Heart right ventricle (tissue), 16 donors: ENCODE results near the gene CHRM2. TPM values are rescaled to one million over a fixed set of nuclear protein-coding genes. Genes with fewer than 3 reads are reported as not detected.
A peak's percentile ranks its signal among the peaks of the same experiment; 100 is the strongest.

Experiments
- ATAC-seq, 8 donors: fragments of 200-7000 bp; cut with Tn5 transposase; one replicate each; pipeline ENCODE4 v1.9.1; 2020; ENCODE audit warnings: mild to moderate bottlenecking in 8 of 8, moderate library complexity in 8 of 8, moderate number of reproducible peaks in 1 of 8
- DNase-seq, 2 donors: peaks; one replicate each; pipeline ENCODE4 v3.0.0-alpha.2; 2020
- H3K27ac ChIP-seq, 10 donors: fragments of 200-600 bp; sonication (generic) in 2 of 10; one replicate each; pipeline versions ENCODE4 v1.5.0 to v1.8.0; 2020 to 2022; ENCODE audit warnings: mild to moderate bottlenecking in 3 of 10
- H3K27me3 ChIP-seq, 7 donors: fragments of 200-600 bp; one replicate each; pipeline ENCODE4 v1.8.0; 2021 to 2022; ENCODE audit warnings: mild to moderate bottlenecking in 2 of 7
- H3K36me3 ChIP-seq, 9 donors: fragments of 200-600 bp; sonication (generic) in 1 of 9; one replicate each; pipeline versions ENCODE4 v1.5.0 to v1.8.0; 2020 to 2022; ENCODE audit warnings: mild to moderate bottlenecking in 2 of 9
- H3K4me1 ChIP-seq, 9 donors: fragments of 200-600 bp; sonication (generic) in 1 of 9; one replicate each; pipeline versions ENCODE4 v1.5.0 to v1.8.0; 2020 to 2022; ENCODE audit warnings: mild to moderate bottlenecking in 4 of 9
- H3K4me3 ChIP-seq, 10 donors: fragments of 200-600 bp; sonication (generic) in 2 of 10; one replicate each; pipeline versions ENCODE4 v1.5.0 to v1.8.0; 2020 to 2022; ENCODE audit warnings: mild to moderate bottlenecking in 7 of 10, moderate library complexity in 2 of 10
- H3K9me3 ChIP-seq, 11 donors: fragments of 200-600 bp in 10 of 11; sonication (generic) in 2 of 11; one replicate each; pipeline versions ENCODE4 v1.5.0 to v1.8.0; 2013 to 2022; ENCODE audit warnings: mild to moderate bottlenecking in 2 of 11, control low read depth in 1 of 11, moderate library complexity in 1 of 11
- WGBS, 2 donors: extraction: QIAGEN DNeasy Blood & Tissue Kit; methylation state at CpG; one replicate each; pipeline ENCODE4 v1.1.7; 2013; ENCODE audit warnings: inconsistent platforms in 1 of 2; 5-methylcytosine and 5-hydroxymethylcytosine counted together
- intact Hi-C, 10 donors: fragments of 100-400 bp; cut with DNase I; formaldehyde crosslinking; loops; one replicate each; pipeline versions ENCODE4 v1.11.1 to v1.14.2; 2022
- polyA plus RNA-seq, 2 donors: library from polyadenylated mRNA; stranded (reverse); fragments of 200-250 nt; gene quantifications; one replicate each; pipeline ENCODE4 v1.2.3, GENCODE V29; 2013
- total RNA-seq, 10 donors: library from RNA; stranded (reverse); fragmentation: NEBNext Ultra II Directional in 3 of 10; extraction: Animal tissue kit (Norgen Biotek cat#: 25700) in 3 of 10; gene quantifications; one replicate each; pipeline versions ENCODE4 v1.2.1 to v1.2.4, GENCODE V29; 2021 to 2023
- TF ChIP-seq, protein P1 (sequence below), 9 donors: fragments of 200-600 bp; sonication (generic) in 2 of 9; IDR thresholded peaks; one replicate each; pipeline versions ENCODE4 v1.5.0 to v1.8.0; 2021 to 2022; ENCODE audit warnings: antibody characterized with exemption in 9 of 9, mild to moderate bottlenecking in 5 of 9, moderate library complexity in 1 of 9
- donor health status: Arrhythmogenic right ventricular cardiomyopathy.
- donor health status: ischemic (EF 13 %, LVEDD 7.1; RV severe dilation, severe dysfunction).
- donor health status: healthy with polysubstance abuse.
- donor health status: DM: no; HTN: yes; CAD: no.
- donor health status: DM: no; HTN: no; CAD: no.
- donor health status: ischemic (EF 25% LVEDD 6.9; RV normal size, moderate dysfunction).
- donor health status: ischemic (EF 25% LVEDD 5.7; RV mildly dilated, moderate dysfunction).
- donor health status: healthy.
- donor health status: DM: yes; HTN: yes; CAD: no.
- donor health status: Ischemic cardiomyopathy.
- donor health status: ischemic (EF 35%, LVEDD 5.7; RV mildly dilated, moderate dysfunction).
- donor health status: nonischemic (EF 11% LVEDD 7.7; RV severe dilation, severe dysfunction).
- donor health status: DM: yes; HTN: yes; CAD: no.
- donor health status: PGD.
- donor health status: ischemic (EF 29% LVEDD 5.4; RV normal size, mild dysfunction).
- donor health status: nonischemic (EF 23%, LVEDD 6.1; RV moderate dilation, normal function).

CHRM2 gene
- total and polyA plus RNA-seq, 12 donors, result 11.7 to 108 (median 69.7) TPM

DNA sequence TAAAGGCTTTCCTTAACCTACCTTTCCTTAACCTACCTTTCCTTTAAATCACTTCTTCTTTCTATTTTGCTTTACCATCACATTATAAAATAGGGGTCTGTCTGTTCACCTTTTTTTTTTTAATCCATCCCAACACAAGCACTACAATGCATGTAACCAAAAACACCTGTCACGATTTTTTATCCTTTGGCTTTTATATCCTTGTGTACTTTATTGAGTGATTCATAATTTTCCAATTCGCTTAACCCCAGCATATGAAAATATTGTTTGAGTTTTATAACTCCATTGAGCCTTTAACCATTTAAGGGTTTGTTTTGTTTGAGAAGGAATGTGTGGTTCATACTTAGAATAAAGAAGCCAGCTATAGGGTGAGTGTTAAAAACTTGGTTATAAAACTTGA, 132.2 kb downstream of the CHRM2 start:
- DNase-seq, result no peak
- H3K27ac ChIP-seq, result peak overlapping the region in 1 of 10 donors; percentile 23
- 88% methylated on average over 2 of the region's 2 CpGs for WGBS, 2 donors
- no peaks in the 10 kb centered on the region for H3K36me3 ChIP-seq
- TF ChIP-seq, protein P1, sequence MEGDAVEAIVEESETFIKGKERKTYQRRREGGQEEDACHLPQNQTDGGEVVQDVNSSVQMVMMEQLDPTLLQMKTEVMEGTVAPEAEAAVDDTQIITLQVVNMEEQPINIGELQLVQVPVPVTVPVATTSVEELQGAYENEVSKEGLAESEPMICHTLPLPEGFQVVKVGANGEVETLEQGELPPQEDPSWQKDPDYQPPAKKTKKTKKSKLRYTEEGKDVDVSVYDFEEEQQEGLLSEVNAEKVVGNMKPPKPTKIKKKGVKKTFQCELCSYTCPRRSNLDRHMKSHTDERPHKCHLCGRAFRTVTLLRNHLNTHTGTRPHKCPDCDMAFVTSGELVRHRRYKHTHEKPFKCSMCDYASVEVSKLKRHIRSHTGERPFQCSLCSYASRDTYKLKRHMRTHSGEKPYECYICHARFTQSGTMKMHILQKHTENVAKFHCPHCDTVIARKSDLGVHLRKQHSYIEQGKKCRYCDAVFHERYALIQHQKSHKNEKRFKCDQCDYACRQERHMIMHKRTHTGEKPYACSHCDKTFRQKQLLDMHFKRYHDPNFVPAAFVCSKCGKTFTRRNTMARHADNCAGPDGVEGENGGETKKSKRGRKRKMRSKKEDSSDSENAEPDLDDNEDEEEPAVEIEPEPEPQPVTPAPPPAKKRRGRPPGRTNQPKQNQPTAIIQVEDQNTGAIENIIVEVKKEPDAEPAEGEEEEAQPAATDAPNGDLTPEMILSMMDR (IDR thresholded peaks at IDR 0.05), result no peak
- intact Hi-C loops, result no loop called here
- no peaks in the 10 kb centered on the region for H3K27me3 ChIP-seq
- ATAC-seq, result no peak
- H3K4me1 ChIP-seq, result peaks cover 0 to 39% (median 4%) of the 10 kb centered on the region in 9 donors
- H3K4me3 ChIP-seq, result no peak overlapping the region
- H3K9me3 ChIP-seq, result no peaks in the 10 kb centered on the region

DNA sequence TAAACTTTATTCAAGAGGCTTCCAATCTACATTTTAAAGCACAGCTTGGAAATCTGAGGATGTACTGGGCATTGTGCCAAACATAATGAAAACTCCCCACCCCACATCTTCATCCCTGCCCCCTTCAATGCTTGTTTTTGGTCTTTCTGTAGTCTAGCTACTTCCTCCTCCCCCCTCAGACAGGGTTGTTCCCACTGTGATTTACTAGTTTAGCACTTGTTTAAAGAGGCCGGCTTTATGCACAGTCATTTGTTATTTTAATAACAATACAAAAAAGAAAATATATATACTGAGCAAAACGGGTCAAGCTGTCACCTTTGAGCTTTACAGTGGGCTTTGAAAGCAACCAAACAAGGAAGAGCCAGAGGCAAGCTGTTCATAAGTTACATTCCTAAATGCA, 132.6 kb downstream of the CHRM2 start:
- intact Hi-C loops, result no loop called here
- peak overlapping the region in 2 of 10 donors; percentile 23 to 25 for H3K27ac ChIP-seq
- TF ChIP-seq, protein P1 (IDR thresholded peaks at IDR 0.05), result no peak
- peaks cover 0 to 43% (median 4%) of the 10 kb centered on the region in 9 donors for H3K4me1 ChIP-seq
- no peak overlapping the region for H3K4me3 ChIP-seq
- ATAC-seq (no peak), DNase-seq (no peak)
- no peaks in the 10 kb centered on the region for H3K36me3 ChIP-seq
- H3K27me3 ChIP-seq, result no peaks in the 10 kb centered on the region
- WGBS, 2 donors, result 21 to 35% methylated on average over 2 of the region's 2 CpGs
- H3K9me3 ChIP-seq, result no peaks in the 10 kb centered on the region

DNA sequence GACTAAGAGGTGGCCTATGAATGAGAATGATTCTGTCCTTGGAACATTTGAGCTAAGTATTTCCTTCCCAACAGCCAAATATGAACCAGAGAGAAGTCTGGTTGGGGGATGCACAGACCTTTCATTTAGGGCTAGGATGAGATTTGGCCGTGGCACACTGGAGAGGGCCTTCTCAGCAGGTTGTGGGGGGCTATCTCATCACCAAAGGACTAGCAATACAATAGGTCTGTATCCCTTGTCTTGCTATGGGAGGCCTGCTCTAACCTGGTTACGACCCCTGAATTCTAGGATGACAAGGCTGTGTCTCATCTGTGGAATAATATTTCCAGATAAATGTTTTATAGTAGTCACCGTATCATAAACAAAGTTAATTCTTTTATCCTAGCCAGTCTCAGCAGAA, 133.0 kb downstream of the CHRM2 start:
- intact Hi-C loops, result no loop called here
- WGBS, 2 donors, result 82 to 85% methylated on average over 3 of the region's 3 CpGs
- Histone ChIP-seq H3K36me3 (no peaks in the 10 kb centered on the region), H3K4me3 (no peak overlapping the region), H3K27me3 (no peaks in the 10 kb centered on the region), H3K9me3 (no peaks in the 10 kb centered on the region), H3K4me1 (peaks cover 0 to 43% (median 6%) of the 10 kb centered on the region in 9 donors), H3K27ac (peak overlapping the region in 2 of 10 donors; percentile 23 to 25)
- DNase-seq (no peak), ATAC-seq (no peak)
- TF ChIP-seq, protein P1 (IDR thresholded peaks at IDR 0.05), result no peak

DNA sequence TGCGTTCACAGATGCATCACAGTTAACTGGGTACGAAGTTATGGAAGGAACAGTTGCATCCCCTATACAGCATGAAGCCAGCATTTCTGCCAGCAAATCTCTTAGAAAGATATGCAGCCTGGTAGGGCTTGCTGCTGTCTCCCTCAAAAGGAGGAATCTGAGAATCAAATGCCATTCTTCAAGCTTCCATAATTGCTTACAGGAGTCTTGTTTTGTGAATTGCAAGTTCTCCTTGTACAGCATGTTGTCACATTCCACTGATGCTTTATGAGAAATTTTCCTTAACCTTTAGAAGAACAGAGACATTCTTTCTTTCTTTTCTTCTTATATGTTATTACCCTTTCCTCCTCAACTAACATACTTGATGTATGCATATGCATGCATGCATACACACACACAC, 134.6 kb downstream of the CHRM2 start:
- H3K4me3 ChIP-seq, result no peak overlapping the region
- H3K4me1 ChIP-seq, result peaks cover 0 to 37% (median 8%) of the 10 kb centered on the region in 9 donors
- TF ChIP-seq, protein P1 (IDR thresholded peaks at IDR 0.05), result no peak
- DNase-seq (no peak), ATAC-seq (no peak)
- no peaks in the 10 kb centered on the region for H3K27me3 ChIP-seq
- no peaks in the 10 kb centered on the region for H3K36me3 ChIP-seq
- intact Hi-C loops, result no loop called here
- H3K9me3 ChIP-seq, result no peaks in the 10 kb centered on the region
- WGBS, 2 donors, result 57 to 81% methylated on average over 2 of the region's 2 CpGs
- H3K27ac ChIP-seq, result no peak overlapping the region
